Measurements from ENCODE around the gene ELFN1.

- TF ChIP-seq CTCF (IDR thresholded peaks at IDR 0.05 in 4 of 5, conservative IDR thresholded peaks at IDR 0.05 in 1 of 5) (no peak), POLR2A (IDR thresholded peaks at IDR 0.05) (no peak)
Observed at GRCh38 chr7:1632916-1633785, 36.9 kb upstream of the ELFN1 start.

Measured in gastrocnemius medialis (tissue), 4 donors.